ENCODE measurements around the gene DNAJC17. TPM values are rescaled to one million over a fixed set of nuclear protein-coding genes. Genes with fewer than 3 reads are reported as not detected.

The DNAJC17 gene
- total and polyA plus RNA-seq, 2 of the 13 experiments (the other 11 are each of a cell fraction or from before 2014, with no cell fraction given): 22.2 to 26.5 TPM

GRCh38 chr15:40754883-40755811, 52.1 kb downstream of the DNAJC17 start, which contains the start of gene RMDN3 (continued):
- TF ChIP-seq RFX1 (IDR thresholded peaks at IDR 0.05): no peak
- TF ChIP-seq MBNL3 (CRISPR knock-in tag; conservative IDR thresholded peaks at IDR 0.05): no peak
- no peak for TF ChIP-seq RFX3 (CRISPR knock-in tag; IDR thresholded peaks at IDR 0.05)
- TF ChIP-seq CEBPZ (IDR thresholded peaks at IDR 0.05; ENCODE audit: low read length): no peak
- 0 out of 2 replicates have a peak, but pooled peaks have one; percentile 74 for TF ChIP-seq ZNF709 (CRISPR knock-in tag; IDR thresholded peaks at IDR 0.05)
- peak; percentile 73; the same call in 1 of the 2 replicates for TF ChIP-seq ZNF607 (CRISPR knock-in tag; IDR thresholded peaks at IDR 0.05; ENCODE audit: borderline replicate concordance)
- TF ChIP-seq DRAP1 (CRISPR knock-in tag; IDR thresholded peaks at IDR 0.05): peak; percentile 78
- TF ChIP-seq MIER3 (CRISPR knock-in tag; IDR thresholded peaks at IDR 0.05; ENCODE audit: borderline replicate concordance): no peak
- TF ChIP-seq GPBP1L1 (CRISPR knock-in tag; IDR thresholded peaks at IDR 0.05): no peak
- peak; percentile 65; the same call in 1 of the 2 replicates for TF ChIP-seq ZMAT3 (CRISPR knock-in tag; conservative IDR thresholded peaks at IDR 0.05)
- TF ChIP-seq CREB3 (CRISPR knock-in tag; IDR thresholded peaks at IDR 0.05): no peak
- TF ChIP-seq AKNA (CRISPR knock-in tag; IDR thresholded peaks at IDR 0.05; ENCODE audit: borderline replicate concordance): no peak
- peak; percentile 33; the same call in 1 of the 2 replicates for TF ChIP-seq ZMYM3 (CRISPR knock-in tag; IDR thresholded peaks at IDR 0.05)
- no peak for TF ChIP-seq KAT2B (IDR thresholded peaks at IDR 0.05; ENCODE audit: borderline replicate concordance, low read depth, low read length)
- no peak for TF ChIP-seq CHD2 (IDR thresholded peaks at IDR 0.05; ENCODE audit: low read depth, low read length)

All from HepG2 (cell line).